Subcutaneous adipose tissue (tissue), 4 donors: ENCODE measurements around the gene CRYBA2. TPM values are rescaled to one million over a fixed set of nuclear protein-coding genes. Genes with fewer than 3 reads are reported as not detected.

Experiments used
- CTCF ChIP-seq: fragments of 450-650 bp; IDR thresholded peaks from one replicate; pipeline ENCODE4 v1.5.1; 2016; ENCODE audit warnings: low read depth, mild to moderate bottlenecking, control low read depth, antibody characterized with exemption, moderate library complexity
- total RNA-seq, 4 donors: library from RNA; depleted of rRNA; stranded (reverse); fragments of >200 nt; gene quantifications; one replicate each; pipeline ENCODE4 v1.1.0, GENCODE V29; 2016

CRYBA2 gene
- total RNA-seq, 4 donors from 2014 or later: not detected

DNA sequence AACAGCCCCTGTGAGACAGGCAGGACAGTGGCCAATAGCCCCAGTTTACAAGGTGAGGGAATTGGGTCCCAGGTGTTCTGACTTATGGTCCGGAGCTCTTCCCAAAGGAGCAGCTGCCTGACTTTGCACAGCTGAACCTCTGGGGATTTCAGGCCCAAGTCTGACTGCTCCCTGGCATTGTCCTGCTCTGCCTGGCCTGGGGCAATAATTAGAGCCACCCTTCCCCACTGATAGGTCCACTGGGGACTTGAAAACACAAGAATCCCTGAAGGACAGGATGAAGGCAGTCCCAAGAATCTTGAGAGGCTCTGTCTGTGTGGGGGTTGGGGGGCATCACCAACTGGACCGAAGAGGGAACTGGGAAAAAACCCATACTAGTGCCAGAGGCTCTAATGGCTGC, 4.6 kb downstream of the CRYBA2 start:
- no peak for TF ChIP-seq CTCF

- TF ChIP-seq CTCF: no peak
Measured at GRCh38 chr2:218988164-218988563, 5.1 kb downstream of the CRYBA2 start.

DNA sequence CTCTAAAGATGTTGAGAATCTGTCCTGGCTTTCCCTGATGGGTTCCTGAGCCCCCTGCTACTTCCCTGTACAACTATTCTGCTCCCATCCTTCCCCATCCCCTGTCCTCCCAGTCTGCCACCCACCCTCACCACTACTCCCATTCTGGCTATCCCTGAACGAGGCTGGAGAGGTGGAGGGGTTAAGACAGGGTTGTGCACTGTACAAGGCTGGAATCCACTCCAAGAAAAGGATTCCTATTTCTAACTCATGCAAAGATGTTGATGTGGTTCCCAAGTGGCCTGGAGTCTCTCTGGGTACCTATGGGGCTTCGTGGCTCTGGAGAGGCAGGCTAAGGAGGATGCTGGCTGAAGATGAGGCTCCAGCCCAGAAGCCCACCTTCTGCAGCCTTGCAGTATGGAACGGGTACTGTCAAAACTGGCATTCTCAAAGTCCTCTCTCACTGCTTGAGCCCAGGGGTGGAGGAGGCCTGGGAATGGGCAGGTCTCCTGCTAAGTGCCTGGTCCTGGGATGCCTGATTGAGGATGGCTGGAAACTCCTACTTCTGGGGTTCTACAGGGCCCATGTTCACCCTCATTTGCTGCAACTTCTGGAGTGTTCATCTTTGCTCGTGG, 7.0 kb downstream of the CRYBA2 start:
- no peak for TF ChIP-seq CTCF

- no peak for TF ChIP-seq CTCF
Measured at GRCh38 chr2:218985325-218986091, 7.7 kb downstream of the CRYBA2 start.

DNA sequence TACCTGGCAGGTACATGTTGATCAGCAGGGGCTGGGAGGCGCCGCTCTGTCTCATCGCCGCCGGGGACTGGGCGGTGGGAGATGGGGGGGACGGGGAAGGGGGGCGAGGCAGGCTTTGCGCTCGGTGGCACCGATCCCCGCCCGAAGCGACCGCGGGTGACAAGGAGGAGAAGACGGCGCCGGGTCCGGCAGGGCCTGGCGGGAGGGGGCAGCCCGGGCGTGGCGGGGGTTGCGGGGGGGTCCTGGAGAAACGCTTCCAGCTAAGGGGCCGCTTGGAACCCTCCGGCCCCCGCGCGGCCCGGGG, 8.2 kb downstream of the CRYBA2 start, which contains the start of gene FEV:
Gene FEV (minus strand): TSS at position 164 of the 304 bp plus-strand sequence. CDS start 109 bp downstream, at position 55.
- no peak for TF ChIP-seq CTCF

GRCh38 chr2:218984239-218985020, 8.8 kb downstream of the CRYBA2 start:
- TF ChIP-seq CTCF: no peak

GRCh38 chr2:218983934-218984238, 9.3 kb downstream of the CRYBA2 start:
- no peak for TF ChIP-seq CTCF
